Measurements from ENCODE around the gene ARID2.

- TF ChIP-seq SRF (CRISPR knock-in tag; IDR thresholded peaks at IDR 0.05) = no peak
- no peak for TF ChIP-seq CTCF (IDR thresholded peaks at IDR 0.05 in 2 of 3, conservative IDR thresholded peaks at IDR 0.05 in 1 of 3; ENCODE audit: insufficient read depth in 2 of 3, low read depth in 1 of 3, low read length in 3 of 3)
- TF ChIP-seq ZBTB7A (IDR thresholded peaks at IDR 0.05; ENCODE audit: borderline replicate concordance, control insufficient read depth, low read depth, low read length) = no peak
- no peak for TF ChIP-seq NEUROD1 (IDR thresholded peaks at IDR 0.05; ENCODE audit: borderline replicate concordance, low read depth, low read length, partially characterized antibody)
- no peak for TF ChIP-seq ZNF766 (CRISPR knock-in tag; conservative IDR thresholded peaks at IDR 0.05)
- no peak for TF ChIP-seq AFF4 (CRISPR knock-in tag; IDR thresholded peaks at IDR 0.05)
- TF ChIP-seq FOXK1 (CRISPR knock-in tag; IDR thresholded peaks at IDR 0.05; ENCODE audit: borderline replicate concordance) = no peak
- TF ChIP-seq YY1 (IDR thresholded peaks at IDR 0.05; ENCODE audit: borderline replicate concordance in 1 of 3, control insufficient read depth in 1 of 3, extremely low read depth in 1 of 3, insufficient read depth in 3 of 3, insufficient read length in 1 of 3, insufficient replicate concordance in 2 of 3, low read depth in 1 of 3, low read length in 2 of 3) = no peak
- no peak for TF ChIP-seq EGR1 (conservative IDR thresholded peaks at IDR 0.05)
- TF ChIP-seq BRF1 (IDR thresholded peaks at IDR 0.05; ENCODE audit: borderline replicate concordance, extremely low read depth, insufficient read length) = no peak
- no peak for TF ChIP-seq JUN (IDR thresholded peaks at IDR 0.05; ENCODE audit: borderline replicate concordance, low read depth, low read length)
- TF ChIP-seq JUN (CRISPR knock-in tag; IDR thresholded peaks at IDR 0.05; ENCODE audit: borderline replicate concordance) = no peak
- no peak for TF ChIP-seq BCL6 (CRISPR knock-in tag; IDR thresholded peaks at IDR 0.05)
- TF ChIP-seq E4F1 (CRISPR knock-in tag; IDR thresholded peaks at IDR 0.05; ENCODE audit: borderline replicate concordance) = no peak
Observed at GRCh38 chr12:45801625-45802024, 72.1 kb downstream of the ARID2 start.
